Loucy (cell line): ENCODE data around the gene EHD2.

Source experiments
- CTCF ChIP-seq: fragments of 200-600 bp; sonication (generic); conservative IDR thresholded peaks from 2 replicates; pipeline ENCODE4 v1.5.1; 2014; ENCODE audit warnings: mild to moderate bottlenecking, antibody characterized with exemption, low read length
- EZH2phosphoT487 ChIP-seq: fragments of 200-600 bp; IDR thresholded peaks from 2 replicates; pipeline ENCODE4 v1.6.1; 2018; ENCODE audit warnings: antibody characterized with exemption, mild to moderate bottlenecking, moderate library complexity, borderline replicate concordance

- no peak for TF ChIP-seq CTCF
- no peak for TF ChIP-seq EZH2phosphoT487
Measured at GRCh38 chr19:47762151-47762550, 48.9 kb downstream of the EHD2 start.
